Midbrain (tissue), 1 donor: ENCODE results near the gene PPP1R3F.
"Not testable (repeated sequence)": the region's sequence is repeated elsewhere in the genome, so short reads cannot be mapped to it uniquely, and the experiment has no call there.

Experiments
- DNase-seq: peaks from one replicate; lab custom pipeline; 2025; lab: John Stamatoyannopoulos, UW

The PPP1R3F gene

DNA sequence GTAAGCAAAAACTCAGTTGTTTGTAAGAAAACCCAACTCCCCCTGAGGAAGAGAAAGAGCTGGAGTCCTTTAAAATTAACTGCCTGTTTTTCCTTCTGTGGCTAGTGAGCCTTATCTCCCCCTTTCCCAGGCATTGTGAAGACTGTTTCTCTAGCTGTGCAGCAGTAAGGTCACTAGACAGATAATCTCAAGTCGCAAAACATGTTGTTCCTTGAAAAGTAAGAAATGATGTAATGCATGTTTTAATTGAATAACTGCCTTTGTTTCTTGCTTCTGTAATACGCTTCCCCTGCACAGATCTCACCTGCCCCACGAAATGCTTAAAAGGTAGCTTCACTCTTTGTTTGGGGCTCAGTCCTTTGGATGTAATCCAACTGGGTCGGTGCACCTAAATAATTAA is 46.5 kb downstream of the PPP1R3F start:
- no peak for DNase-seq

DNA sequence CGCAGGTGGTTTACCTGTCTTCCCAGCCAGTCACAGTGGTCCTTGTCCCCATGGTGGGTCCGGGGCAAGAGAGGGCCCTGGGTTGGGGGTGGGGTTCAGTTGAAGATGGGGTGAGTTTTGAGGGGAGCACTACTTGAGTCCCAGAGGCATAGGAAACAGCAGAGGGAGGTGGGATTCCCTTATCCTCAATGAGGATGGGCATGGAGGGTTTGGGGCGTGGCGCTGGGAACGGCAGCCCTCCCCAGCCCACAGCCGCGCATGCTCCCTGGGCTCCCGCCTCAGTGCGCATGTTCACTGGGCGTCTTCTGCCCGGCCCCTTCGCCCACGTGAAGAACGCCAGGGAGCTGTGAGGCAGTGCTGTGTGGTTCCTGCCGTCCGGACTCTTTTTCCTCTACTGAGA is 52.1 kb downstream of the PPP1R3F start, which contains the start of gene GAGE12J:
Gene GAGE12J (plus strand): TSS at position 301 of the 400 bp plus-strand sequence. CDS start 1,157 bp downstream, outside the sequence.
- DNase-seq, result not testable (repeated sequence)

DNA sequence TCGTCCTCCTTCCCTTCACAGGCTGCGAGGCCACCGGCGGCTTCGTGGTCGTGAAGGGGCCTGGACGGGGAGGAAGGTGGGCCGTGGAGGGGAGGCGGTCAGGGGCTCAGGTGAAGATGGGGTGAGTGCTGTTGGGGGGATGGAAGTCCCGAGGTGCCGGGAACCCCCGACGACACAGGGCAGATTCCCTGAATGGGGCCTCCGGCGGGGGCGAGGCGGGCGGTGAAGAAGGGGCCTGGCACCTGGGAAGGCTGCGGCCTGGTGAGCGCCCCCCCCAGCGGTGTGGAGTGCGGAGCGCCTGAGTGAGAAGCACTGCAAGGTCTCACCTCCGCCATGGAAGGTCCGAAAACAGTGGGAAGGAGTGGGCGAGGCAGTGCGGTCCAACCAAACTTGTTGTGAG is 52.7 kb downstream of the PPP1R3F start:
- DNase-seq, result not testable (repeated sequence)

DNA sequence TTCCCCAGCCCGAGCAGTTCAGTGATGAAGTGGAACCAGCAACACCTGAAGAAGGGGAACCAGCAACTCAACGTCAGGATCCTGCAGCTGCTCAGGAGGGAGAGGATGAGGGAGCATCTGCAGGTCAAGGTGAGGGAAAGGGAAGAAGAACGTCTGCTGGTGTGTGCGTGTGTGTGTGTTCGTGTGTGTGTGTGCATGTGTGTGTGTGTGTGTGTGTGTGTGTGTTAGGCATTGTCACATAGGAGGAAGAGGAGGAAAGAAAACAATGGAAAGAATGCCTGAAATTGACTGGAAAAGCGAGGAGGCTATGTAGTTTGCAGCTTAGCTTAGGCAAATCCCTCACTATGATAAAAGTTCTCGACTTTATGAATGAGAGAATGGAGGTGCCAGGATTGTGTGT is 54.1 kb downstream of the PPP1R3F start:
- DNase-seq, result not testable (repeated sequence)

DNA sequence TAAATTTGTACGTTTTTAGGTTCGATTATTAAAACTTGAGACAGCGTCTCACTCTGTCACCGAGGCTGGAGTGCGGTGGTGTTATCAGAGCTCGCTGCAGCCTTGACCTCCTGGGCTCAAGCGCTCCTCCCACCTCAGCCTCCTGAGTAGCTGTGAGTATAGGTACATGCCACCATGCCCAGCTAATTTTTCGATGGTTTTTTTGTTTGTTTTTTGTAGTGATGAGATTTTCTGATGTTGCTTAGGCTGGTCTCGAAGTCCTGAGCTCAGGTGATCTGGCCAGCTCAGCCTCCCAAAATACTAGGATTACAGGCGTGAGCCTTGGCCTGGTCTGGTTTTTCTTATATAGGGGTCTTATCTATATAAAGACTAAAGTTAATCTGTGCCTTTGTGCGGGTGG is 60.8 kb downstream of the PPP1R3F start:
- DNase-seq, result not testable (repeated sequence)

DNA sequence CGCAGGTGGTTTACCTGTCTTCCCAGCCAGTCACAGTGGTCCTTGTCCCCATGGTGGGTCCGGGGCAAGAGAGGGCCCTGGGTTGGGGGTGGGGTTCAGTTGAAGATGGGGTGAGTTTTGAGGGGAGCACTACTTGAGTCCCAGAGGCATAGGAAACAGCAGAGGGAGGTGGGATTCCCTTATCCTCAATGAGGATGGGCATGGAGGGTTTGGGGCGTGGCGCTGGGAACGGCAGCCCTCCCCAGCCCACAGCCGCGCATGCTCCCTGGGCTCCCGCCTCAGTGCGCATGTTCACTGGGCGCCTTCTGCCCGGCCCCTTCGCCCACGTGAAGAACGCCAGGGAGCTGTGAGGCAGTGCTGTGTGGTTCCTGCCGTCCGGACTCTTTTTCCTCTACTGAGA is 61.7 kb downstream of the PPP1R3F start, which contains the start of gene GAGE13:
Gene GAGE13 (plus strand): TSS at position 301 of the 400 bp plus-strand sequence. CDS start 1,156 bp downstream, outside the sequence.
- DNase-seq, result not testable (repeated sequence)

DNA sequence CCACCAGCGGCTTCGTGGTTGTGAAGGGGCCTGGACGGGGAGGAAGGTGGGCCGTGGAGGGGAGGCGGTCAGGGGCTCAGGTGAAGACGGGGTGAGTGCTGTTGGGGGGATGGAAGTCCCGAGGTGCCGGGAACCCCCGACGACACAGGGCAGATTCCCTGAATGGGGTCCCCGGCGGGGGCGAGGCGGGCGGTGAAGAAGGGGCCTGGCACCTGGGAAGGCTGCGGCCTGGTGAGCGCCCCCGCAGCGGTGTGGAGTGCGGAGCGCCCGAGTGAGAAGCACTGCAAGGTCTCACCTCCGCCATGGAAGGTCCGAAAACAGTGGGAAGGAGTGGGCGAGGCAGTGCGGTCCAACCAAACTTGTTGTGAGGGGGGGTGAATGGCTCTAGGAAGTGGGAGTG is 62.2 kb downstream of the PPP1R3F start:
- DNase-seq, result not testable (repeated sequence)
